Endothelial cell of umbilical vein (primary cell): Measurements from ENCODE around the gene RMP24.

Experiments
- CTCF ChIP-seq, 2 donors: IDR thresholded peaks; 1 replicate in 1 of 2; 2 replicates in 1 of 2; pipeline ENCODE4 v1.5.1; 2011; ENCODE audit warnings: low read length in 2 of 2, mild to moderate bottlenecking in 2 of 2, moderate library complexity in 2 of 2, control low read depth in 1 of 2, inconsistent platforms in 1 of 2, low read depth in 1 of 2; ENCODE audit not compliant: insufficient read depth in 1 of 2; ENCODE audit errors: extremely low read depth in 1 of 2
- JUN ChIP-seq: IDR thresholded peaks from 2 replicates; pipeline ENCODE4 v1.6.1; 2011; ENCODE audit warnings: borderline replicate concordance, low read depth; ENCODE audit not compliant: insufficient read length, insufficient read depth

DNA sequence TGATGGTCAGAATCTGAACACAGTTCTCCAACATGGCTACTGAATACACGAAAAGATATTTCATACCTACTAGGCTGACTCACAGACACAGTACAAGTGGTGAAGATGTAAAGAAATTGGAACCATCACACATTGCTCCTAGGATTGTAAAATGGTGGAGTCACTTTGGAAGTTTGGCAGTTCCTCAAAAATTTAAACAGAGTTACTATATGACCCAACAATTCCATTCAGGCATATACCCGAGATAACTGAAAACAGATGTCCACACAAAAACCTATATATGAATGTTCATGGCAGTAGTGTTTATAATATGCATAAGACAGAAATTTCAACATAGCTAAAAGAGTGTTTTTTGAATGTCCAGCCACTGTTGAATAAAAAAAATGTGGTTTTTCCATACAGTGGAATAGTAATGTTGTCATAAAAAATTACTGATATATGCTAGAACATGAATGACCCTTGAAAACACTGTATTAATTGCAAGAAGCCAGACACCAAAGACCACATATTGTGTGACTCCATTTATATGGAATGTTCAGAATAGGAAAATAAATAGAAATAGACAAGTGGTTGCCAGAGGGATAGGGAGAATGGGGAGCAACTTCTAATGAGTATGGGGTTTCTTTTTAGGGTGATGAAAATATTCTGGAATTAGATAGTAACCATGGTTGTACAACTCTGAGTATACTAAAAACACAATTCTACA is 10.1 kb downstream of the RMP24 start:
- TF ChIP-seq CTCF (IDR thresholded peaks at IDR 0.05; ENCODE audit: extremely low read depth in 1 of 2, insufficient read depth in 1 of 2, low read depth in 1 of 2, low read length in 2 of 2) (no peak), JUN (no peak)
